NT2/D1 (cell line): ENCODE results near the gene IGSF23.

Experiments used
- SUZ12 ChIP-seq: IDR thresholded peaks from 2 replicates; pipeline ENCODE4 v1.6.1; 2011; ENCODE audit not compliant: insufficient read length, insufficient read depth; ENCODE audit errors: extremely low read depth
- YY1 ChIP-seq: IDR thresholded peaks from 2 replicates; pipeline ENCODE4 v1.6.1; 2011; ENCODE audit not compliant: insufficient read length, insufficient read depth
- ZNF274 ChIP-seq: IDR thresholded peaks from 2 replicates; pipeline ENCODE4 v1.6.1; 2011; ENCODE audit warnings: mild to moderate bottlenecking, low read depth, low read length

- TF ChIP-seq ZNF274 (no peak), YY1 (no peak), SUZ12 (no peak)
These were observed 38.2 kb upstream of the IGSF23 start for GRCh38 chr19:44575116-44575700.
